ENCODE data around the gene BUD31.
A peak's percentile ranks its signal among the peaks of the same experiment; 100 is the strongest.

Gene BUD31

DNA sequence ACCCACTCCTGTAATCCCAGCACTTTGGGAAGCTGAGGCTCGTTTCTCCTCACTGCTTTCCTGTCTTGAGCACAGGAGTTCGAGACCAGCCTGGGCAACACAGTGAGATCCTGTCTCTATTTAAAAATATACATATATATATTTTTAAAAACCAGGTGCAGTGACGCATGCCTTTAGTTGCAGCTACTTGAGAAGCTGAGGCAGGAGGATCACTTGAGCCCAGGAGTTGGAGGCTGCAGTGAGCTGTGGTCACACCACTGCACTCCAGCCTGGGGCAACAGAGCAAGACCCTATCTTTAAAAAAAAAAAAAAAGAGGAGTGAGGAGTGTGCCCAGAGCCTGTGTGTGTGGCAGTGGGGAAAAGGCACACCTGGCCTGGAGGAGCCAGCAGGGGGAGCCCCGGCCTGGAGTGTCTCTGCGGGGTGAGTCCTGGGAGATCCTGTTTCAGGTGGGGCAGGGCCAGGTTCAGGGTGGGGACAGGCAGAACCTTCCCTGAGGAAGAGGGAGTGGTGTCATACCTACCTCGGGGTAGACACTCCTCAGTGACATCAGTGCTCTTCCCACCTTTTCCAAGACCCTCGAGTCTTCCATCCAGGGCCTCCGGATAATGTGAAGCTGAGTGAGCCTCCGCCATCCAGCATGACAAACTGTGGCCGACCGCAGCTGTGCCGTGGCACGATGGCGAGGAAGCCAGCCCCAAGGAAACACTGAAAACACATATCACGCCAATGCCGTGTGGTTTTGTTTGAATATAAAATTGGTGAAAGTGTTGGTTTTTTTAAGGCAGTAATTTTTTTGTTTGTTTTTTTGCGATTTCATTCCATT, 43.2 kb upstream of the BUD31 start:
- no peaks in the 10 kb centered on the region for H3K79me2 ChIP-seq (ENCODE audit: insufficient read depth, low read depth)
- H3K4me3 ChIP-seq (IDR thresholded peaks at IDR 0.05; ENCODE audit: insufficient read depth, low read depth, low read length): no peak overlapping the region
- H3K27me3 ChIP-seq (ENCODE audit: insufficient read depth, low read depth): no peaks in the 10 kb centered on the region
- H2AFZ ChIP-seq (ENCODE audit: low read depth): no peak overlapping the region
- H3K9ac ChIP-seq: no peak overlapping the region
- no peak overlapping the region for H3K27ac ChIP-seq
- TF ChIP-seq, protein P1, sequence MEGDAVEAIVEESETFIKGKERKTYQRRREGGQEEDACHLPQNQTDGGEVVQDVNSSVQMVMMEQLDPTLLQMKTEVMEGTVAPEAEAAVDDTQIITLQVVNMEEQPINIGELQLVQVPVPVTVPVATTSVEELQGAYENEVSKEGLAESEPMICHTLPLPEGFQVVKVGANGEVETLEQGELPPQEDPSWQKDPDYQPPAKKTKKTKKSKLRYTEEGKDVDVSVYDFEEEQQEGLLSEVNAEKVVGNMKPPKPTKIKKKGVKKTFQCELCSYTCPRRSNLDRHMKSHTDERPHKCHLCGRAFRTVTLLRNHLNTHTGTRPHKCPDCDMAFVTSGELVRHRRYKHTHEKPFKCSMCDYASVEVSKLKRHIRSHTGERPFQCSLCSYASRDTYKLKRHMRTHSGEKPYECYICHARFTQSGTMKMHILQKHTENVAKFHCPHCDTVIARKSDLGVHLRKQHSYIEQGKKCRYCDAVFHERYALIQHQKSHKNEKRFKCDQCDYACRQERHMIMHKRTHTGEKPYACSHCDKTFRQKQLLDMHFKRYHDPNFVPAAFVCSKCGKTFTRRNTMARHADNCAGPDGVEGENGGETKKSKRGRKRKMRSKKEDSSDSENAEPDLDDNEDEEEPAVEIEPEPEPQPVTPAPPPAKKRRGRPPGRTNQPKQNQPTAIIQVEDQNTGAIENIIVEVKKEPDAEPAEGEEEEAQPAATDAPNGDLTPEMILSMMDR (conservative IDR thresholded peaks at IDR 0.05; ENCODE audit: low read depth, low read length): peak; percentile 51
- H4K20me1 ChIP-seq (ENCODE audit: insufficient read depth): no peaks in the 10 kb centered on the region
- H3K4me1 ChIP-seq (ENCODE audit: low read depth, poor library complexity, severe bottlenecking): no peaks in the 10 kb centered on the region
- H3K4me2 ChIP-seq: no peak overlapping the region
- peaks cover 7% of the 10 kb centered on the region; the same call in 1 of the 2 replicates for H3K36me3 ChIP-seq (ENCODE audit: insufficient read depth)

DNA sequence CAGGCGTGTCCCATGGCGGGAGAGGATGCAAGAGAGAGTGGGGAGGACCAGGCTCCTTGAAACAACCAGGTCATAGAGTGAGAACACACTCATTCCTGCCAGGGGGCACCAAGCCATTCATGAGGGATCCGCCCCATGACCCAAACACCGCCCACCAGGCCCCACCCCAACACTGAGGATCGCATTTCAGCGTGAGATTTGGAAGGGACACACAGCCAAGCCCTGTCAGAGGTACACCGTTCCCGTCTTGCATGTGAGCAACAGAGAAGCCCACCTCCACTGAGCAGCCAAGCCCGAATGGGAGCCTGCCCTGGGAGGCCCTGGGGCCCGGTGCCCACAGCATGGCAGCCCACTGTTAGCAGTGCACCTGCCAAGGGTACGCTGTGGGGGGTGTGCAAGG, 42.1 kb upstream of the BUD31 start:
- Histone ChIP-seq H3K9ac (no peak overlapping the region), H3K4me3 (IDR thresholded peaks at IDR 0.05; ENCODE audit: insufficient read depth, low read depth, low read length) (no peak overlapping the region), H3K79me2 (ENCODE audit: insufficient read depth, low read depth) (no peaks in the 10 kb centered on the region), H3K27ac (no peak overlapping the region), H3K27me3 (ENCODE audit: insufficient read depth, low read depth) (no peaks in the 10 kb centered on the region), H3K4me2 (no peak overlapping the region), H3K4me1 (ENCODE audit: low read depth, poor library complexity, severe bottlenecking) (no peaks in the 10 kb centered on the region), H4K20me1 (ENCODE audit: insufficient read depth) (no peaks in the 10 kb centered on the region), H2AFZ (ENCODE audit: low read depth) (no peak overlapping the region), H3K36me3 (ENCODE audit: insufficient read depth) (peaks cover 7% of the 10 kb centered on the region; the same call in 1 of the 2 replicates)
- TF ChIP-seq, protein P1 (conservative IDR thresholded peaks at IDR 0.05; ENCODE audit: low read depth, low read length): no peak

DNA sequence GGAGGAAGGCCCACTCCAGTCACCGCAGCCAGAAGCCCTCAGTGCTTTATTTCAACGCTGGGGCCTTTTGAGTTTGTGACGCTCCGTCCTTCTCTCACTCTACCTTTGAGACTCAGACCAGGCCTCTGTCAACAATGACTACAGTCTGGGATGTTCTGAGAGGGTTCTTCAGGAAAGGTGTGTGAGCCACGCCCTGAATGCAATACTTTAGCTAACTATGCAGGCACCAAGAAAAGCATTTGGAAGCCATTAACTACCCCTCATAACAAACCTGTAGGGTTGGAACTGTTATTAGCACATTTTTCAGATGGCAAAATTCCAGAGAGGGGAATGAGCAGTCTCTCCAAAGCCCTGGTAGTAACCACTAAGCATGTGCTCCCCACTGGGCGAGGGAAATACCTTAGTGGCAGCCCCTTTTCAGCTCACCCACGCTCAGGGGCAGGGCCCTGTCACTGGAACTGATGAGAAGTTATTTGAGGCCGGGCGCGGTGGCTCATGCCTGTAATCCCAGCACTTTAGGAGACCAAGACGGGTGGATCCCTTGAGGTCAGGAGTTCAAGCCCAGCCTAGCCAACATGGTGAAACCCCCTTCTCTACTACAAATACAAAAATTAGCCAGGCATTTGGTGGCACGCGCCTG, 39.9 kb upstream of the BUD31 start:
- Histone ChIP-seq H2AFZ (ENCODE audit: low read depth) (no peak overlapping the region), H3K4me2 (no peak overlapping the region), H3K36me3 (ENCODE audit: insufficient read depth) (peaks cover 2% of the 10 kb centered on the region; the same call in 1 of the 2 replicates), H3K27ac (no peak overlapping the region), H3K4me1 (ENCODE audit: low read depth, poor library complexity, severe bottlenecking) (peaks cover 3% of the 10 kb centered on the region), H4K20me1 (ENCODE audit: insufficient read depth) (no peaks in the 10 kb centered on the region), H3K4me3 (IDR thresholded peaks at IDR 0.05; ENCODE audit: insufficient read depth, low read depth, low read length) (no peak overlapping the region), H3K27me3 (ENCODE audit: insufficient read depth, low read depth) (no peaks in the 10 kb centered on the region), H3K79me2 (ENCODE audit: insufficient read depth, low read depth) (no peaks in the 10 kb centered on the region), H3K9ac (no peak overlapping the region)
- TF ChIP-seq, protein P1 (conservative IDR thresholded peaks at IDR 0.05; ENCODE audit: low read depth, low read length): no peak

DNA sequence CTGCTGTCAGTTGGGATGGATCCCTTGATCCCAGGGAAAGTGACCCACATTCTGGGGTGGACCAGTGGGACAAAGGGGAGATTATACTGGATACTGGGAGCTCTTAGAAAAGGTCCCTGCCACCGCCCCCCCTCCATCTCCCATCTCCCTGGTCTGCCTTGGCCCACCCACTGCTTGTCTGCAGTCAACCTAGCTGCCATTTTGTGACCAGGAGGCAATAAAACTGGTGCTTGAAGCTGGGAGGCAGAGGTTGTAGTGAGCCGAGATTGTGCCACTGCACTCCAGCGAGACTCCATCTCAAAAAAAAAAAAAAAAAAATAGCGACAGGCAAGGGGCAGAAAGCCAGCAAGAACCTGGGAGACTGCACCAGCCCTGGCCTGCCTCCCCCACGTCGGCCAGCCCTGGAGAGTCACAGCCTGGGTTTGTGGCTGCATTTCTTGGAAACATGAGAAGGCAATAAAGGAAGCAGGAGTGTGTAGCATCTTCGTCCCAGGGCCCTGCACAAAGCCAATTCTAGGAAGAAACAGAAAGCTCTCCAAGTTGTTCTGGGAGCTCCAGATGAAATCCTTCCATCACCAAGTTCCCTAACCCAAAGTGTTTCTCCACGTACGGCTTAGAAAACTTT, 38.9 kb upstream of the BUD31 start:
- Histone ChIP-seq H3K4me3 (IDR thresholded peaks at IDR 0.05; ENCODE audit: insufficient read depth, low read depth, low read length) (no peak overlapping the region), H3K79me2 (ENCODE audit: insufficient read depth, low read depth) (0 out of 2 replicates have a peak, but pooled peaks cover 4% of the 10 kb centered on the region), H3K27me3 (ENCODE audit: insufficient read depth, low read depth) (no peaks in the 10 kb centered on the region), H3K4me2 (no peak overlapping the region), H3K27ac (no peak overlapping the region), H4K20me1 (ENCODE audit: insufficient read depth) (no peaks in the 10 kb centered on the region), H2AFZ (ENCODE audit: low read depth) (no peak overlapping the region), H3K36me3 (ENCODE audit: insufficient read depth) (no peaks in the 10 kb centered on the region), H3K4me1 (ENCODE audit: low read depth, poor library complexity, severe bottlenecking) (peaks cover 4% of the 10 kb centered on the region), H3K9ac (no peak overlapping the region)
- TF ChIP-seq, protein P1 (conservative IDR thresholded peaks at IDR 0.05; ENCODE audit: low read depth, low read length): no peak

All from KMS-11 (cell line).